ENCODE measurements around the gene CCIN. TPM values are rescaled to one million over a fixed set of nuclear protein-coding genes. Genes with fewer than 3 reads are reported as not detected.
"Not testable (repeated sequence)": the region's sequence is repeated elsewhere in the genome, so short reads cannot be mapped to it uniquely, and the experiment has no call there.

CCIN gene
- total RNA-seq, 1 donor from 2014 or later: 0.89 TPM

- DNase-seq: not testable (repeated sequence)
These were observed 9.1 kb upstream of the CCIN start for GRCh38 chr9:36160126-36160525.

- no peak for DNase-seq
These were observed 8.0 kb upstream of the CCIN start for GRCh38 chr9:36161187-36161586.

- DNase-seq: no peak
These were observed 6.9 kb upstream of the CCIN start for GRCh38 chr9:36162211-36162738.

DNA sequence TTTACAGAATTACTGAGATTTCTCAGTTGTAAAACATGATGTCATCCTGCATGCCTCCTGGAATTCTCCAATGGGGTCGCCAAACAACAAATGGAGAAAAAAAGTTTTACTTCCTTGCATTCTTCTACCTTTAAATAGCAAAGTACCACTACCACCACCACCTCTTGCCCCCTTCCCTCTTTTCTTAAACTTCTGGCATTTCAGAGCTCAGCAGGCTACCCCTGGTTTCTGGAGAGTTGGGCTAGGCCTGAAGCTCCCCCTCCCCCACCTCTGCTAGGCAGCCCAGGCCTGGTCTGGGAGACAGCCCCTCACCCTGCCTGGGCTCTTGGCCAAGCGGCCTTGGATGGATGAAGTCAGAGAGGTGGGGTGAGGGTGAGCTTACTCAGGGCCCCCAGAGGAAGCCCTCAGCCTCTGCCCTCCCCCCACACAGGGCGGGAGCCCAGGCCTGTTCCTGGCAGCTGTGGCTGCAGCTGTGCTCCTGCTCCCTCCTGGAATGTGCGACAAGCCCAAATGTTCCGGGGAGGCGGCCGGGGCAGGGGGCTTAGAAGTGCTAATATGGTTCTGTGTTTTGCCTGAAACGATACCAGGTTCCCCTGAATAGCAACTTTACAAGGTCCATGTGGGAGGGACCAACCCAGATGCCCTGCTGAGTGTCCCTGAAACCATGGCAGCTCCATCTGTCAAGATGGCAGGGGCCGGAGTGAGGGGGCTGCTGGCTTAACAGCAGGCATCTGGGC is 6.0 kb upstream of the CCIN start:
- peak; percentile 91 for DNase-seq

DNA sequence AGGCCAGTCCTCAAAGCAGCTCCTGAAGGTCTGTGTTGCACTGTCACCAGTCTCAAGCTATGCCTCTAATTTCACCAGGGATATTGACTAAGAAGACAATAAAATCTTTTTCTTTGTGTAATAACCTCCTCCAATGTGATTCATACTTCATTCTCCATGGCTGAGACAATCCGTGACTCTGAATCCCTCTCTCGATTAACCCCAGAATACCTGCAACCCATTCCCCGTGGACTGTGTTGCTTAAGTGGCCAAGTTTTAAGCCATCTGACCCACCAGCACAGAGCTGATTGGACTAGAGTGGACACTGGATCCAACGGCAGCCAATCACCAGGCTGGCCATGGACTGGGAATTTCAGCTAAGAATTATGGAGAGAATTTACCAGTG is 5.4 kb upstream of the CCIN start:
- DNase-seq: peak; percentile 32

- DNase-seq: no peak
These were observed 4.8 kb upstream of the CCIN start for GRCh38 chr9:36164372-36164771.

DNA sequence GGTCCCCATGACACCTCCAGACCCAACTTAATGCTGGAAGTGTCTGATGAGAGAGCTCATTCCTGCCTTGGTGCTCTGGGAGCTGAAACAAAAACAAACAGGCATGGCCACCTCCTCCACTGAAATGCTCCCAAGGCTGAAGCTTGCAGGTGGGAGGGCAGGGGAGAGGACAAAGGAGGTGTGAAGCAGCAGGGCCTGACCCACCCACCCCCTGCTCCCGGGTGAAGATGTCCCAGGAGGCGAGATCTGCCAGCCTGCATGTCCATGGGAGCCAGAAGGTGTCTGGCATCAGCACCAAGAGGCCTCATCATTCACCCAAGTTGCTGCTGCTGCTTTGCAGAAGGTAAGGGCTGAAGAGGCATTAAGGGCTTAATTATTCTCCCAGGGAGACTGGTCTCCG is 4.2 kb upstream of the CCIN start:
- DNase-seq: no peak

GRCh38 chr9:36165826-36166167 is 3.4 kb upstream of the CCIN start:
- peak; percentile 55 for DNase-seq

GRCh38 chr9:36166168-36166927 is 2.8 kb upstream of the CCIN start:
- DNase-seq: peak; percentile 70

DNA sequence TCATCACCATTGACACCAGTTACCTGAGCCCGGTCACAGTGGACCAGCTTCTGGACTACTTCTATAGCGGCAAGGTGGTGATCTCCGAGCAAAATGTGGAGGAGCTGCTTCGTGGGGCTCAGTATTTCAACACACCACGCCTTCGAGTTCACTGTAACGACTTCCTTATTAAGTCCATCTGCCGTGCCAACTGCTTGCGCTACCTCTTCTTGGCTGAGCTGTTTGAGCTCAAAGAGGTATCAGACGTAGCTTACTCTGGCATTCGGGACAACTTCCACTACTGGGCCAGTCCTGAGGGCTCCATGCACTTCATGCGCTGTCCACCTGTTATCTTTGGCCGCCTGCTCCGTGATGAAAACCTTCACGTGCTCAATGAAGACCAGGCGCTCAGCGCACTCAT is 520 bp downstream of the CCIN start:
- DNase-seq: no peak

- no peak for DNase-seq
These were observed 1.3 kb downstream of the CCIN start for GRCh38 chr9:36170531-36170930.

DNA sequence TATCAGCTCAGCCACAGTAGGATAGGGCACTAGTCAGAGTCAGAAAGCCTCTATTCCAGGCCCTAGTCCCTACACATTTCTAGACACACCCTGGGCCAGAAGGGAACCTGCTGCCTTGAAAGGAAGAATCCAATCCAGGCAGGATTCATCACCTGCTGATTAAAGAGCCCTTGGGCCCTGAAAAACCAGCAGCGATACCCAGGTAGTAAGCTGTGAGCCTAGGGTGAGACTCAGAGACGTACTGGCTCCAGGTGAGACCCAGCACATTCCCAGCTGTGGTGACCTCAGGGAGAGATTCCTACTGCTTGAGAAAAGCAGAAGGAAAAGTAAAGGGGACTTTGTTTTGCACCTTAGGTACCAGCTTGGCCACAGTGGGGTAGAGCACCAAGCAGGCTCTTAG is 4.7 kb downstream of the CCIN start:
- DNase-seq: no peak

DNA sequence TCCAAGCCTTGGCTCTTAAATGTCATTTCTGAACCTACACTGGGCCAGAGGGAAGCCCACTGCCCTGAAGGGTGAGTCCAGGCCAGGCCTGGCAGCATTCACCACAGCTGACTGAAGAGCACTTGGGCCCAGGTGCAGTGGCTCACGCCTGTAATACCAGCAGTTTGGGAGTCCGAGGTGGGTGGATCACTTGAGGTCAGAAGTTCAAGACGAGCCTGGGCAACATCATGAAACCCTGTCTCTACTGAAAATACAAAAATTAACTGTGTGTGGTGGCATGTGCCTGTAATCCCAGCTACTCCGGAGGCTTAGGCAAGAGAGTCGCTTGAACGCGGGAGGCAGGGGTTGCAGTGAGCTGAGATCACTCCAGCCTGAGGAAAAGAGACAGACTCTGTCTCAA is 5.1 kb downstream of the CCIN start:
- no peak for DNase-seq

DNA sequence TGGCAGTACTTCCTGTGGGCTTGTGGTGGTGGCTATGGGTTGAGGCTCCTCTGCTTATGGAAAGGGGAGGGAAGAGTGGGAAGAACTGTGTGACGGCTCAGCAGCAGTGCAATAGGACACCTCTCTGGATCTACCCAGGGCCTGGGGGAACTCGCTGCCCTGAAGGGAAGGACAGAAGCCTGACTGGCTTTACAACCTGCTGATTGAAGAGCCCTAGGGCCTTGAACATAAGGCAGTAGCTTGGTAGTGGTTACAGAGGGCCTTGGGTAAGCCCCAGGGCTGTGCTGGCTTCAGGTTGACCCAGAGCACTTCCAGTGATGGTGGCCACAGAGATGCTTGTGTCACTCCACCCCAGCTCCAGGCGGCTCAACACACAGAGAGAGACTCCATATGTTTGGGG is 5.5 kb downstream of the CCIN start:
- DNase-seq: no peak

DNA sequence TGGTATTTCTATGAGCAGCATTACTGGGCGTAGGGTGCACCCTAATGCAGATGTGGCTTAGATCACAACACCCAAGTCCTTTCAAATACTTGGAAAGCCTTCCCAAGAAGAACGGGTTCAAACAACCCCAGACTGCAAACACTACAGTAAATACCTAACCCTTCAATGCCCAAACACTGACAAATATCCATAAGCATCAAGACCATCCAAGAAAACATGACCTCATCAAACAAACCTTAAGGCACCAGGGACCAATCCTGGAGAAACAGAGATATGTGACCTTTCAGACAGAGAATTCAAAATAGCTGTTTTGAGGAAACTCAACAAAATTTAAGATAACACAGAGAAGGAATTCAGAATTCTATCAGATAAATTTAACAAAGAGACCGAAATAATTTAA is 6.0 kb downstream of the CCIN start:
- DNase-seq: not testable (repeated sequence)

DNA sequence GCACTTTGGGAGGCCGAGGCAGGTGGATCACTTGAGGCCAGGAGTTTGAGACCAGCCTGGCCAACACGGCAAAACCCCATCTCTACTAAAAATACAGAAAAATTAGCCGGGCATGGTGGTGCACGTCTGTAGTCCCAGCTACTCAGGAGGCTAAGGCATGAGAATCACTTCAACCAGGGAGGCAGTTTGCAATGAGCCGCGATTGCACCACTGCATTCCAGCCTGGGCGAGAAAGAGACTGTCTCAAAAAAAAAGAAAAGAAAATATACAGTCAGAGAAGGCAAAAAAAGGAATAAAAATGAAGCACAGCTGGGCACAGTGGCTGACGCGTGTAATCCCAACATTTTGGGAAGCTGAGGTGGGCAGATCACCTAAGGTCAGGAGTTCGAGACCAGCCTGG is 7.3 kb downstream of the CCIN start:
- DNase-seq: not testable (repeated sequence)

- DNase-seq: no peak
These were observed 8.4 kb downstream of the CCIN start for GRCh38 chr9:36177571-36177970.

- not testable (repeated sequence) for DNase-seq
These were observed 11.1 kb downstream of the CCIN start for GRCh38 chr9:36180243-36180642.

DNA sequence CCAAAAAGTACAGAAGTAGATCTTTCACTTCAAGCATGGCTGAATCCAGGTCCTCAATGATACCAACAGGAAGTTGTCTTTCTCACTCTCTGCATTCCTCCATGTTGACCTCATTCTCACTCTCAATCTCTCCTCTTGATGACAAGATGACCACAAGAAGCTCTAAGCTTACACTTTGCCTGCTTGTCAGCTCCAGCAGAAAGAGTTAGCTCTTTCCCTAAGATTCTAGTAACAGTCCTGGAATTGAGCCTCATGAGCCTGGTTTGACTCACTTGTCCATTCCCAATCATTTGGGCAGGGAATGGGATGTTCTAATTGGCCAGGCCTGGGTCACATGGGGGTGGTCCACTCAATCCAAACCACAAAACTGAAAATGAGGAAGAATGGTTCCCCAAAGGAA is 18.2 kb downstream of the CCIN start:
- no peak for DNase-seq

- DNase-seq: no peak
These were observed 19.0 kb downstream of the CCIN start for GRCh38 chr9:36188212-36188611.

GRCh38 chr9:36189976-36190375 is 20.8 kb downstream of the CCIN start:
- DNase-seq: no peak

DNA sequence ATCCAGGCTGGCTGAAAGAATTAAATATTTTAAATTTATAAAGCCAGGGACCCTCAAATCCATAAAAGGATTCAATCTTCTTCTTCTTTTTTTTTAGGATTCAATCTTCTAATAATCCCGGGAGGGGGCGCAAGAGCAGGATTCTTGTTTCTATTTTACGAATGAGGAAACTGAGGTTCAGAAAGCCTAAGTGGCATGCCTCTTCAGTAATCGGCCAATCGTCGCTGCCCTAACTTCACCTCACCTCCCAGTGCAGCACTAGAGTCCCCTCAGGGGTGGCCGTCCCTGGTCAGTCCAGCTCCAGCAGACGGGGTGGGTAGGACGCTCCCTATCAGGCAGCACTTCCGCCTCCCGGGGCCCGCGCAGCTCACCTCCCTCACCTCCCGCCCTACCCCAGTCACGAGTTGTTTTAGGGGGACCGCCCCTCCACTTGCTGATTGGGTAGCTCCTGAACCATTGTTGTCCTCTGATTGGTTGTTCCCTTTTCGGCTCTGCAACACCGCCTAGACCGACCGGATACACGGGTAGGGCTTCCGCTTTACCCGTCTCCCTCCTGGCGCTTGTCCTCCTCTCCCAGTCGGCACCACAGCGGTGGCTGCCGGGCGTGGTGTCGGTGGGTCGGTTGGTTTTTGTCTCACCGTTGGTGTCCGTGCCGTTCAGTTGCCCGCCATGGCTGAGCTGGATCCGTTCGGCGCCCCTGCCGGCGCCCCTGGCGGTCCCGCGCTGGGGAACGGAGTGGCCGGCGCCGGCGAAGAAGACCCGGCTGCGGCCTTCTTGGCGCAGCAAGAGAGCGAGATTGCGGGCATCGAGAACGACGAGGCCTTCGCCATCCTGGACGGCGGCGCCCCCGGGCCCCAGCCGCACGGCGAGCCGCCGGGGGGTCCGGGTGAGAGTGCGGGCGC is 21.5 kb downstream of the CCIN start, which contains the start of gene CLTA:
TSS of gene CLTA (plus strand) at position 534 of the 902 bp plus-strand sequence. CDS start at position 670, 136 bp downstream.
- DNase-seq: peak; percentile 99

GRCh38 chr9:36191290-36191645 is 22.1 kb downstream of the CCIN start:
- DNase-seq: no peak
